Activated CD4-positive, alpha-beta T cell treated with anti-CD3 and anti-CD28 coated beads, Interleukin-2, amount 50 U/mL, for 24 hours (primary cell): Measurements from ENCODE around the gene TEX2.
A peak's percentile ranks its signal among the peaks of the same experiment; 100 is the strongest.
"Not testable (repeated sequence)": the region's sequence is repeated elsewhere in the genome, so short reads cannot be mapped to it uniquely, and the experiment has no call there.

Experiments used
- DNase-seq, 2 donors: peaks; one replicate each; pipeline ENCODE4 v3.0.0-alpha.2; 2020; ENCODE audit warnings: low read depth in 1 of 2, low spot score in 1 of 2

The TEX2 gene

GRCh38 chr17:64213995-64214811 is 48.9 kb downstream of the TEX2 start:
- DNase-seq, result no peak

GRCh38 chr17:64212122-64212521 is 50.9 kb downstream of the TEX2 start:
- no peak for DNase-seq

DNA sequence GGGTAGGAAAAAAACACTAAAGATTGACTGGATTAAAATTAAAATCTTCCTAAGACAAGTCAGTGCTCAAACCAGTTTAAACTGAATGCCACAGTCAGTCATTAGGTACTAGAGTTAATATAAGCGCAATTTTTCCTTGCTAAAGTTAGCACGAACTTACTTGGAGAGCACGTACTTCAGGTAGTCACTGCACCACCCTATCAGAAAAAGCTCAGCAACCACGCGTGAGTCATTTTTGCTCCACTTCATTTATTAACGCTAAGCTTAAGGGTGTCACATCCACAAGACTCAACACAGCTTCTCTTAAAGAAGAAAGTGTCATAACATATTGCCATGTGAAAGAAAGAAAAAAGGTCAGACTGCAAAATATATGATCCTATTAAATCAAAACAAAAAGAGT is 53.1 kb downstream of the TEX2 start:
- no peak for DNase-seq

DNA sequence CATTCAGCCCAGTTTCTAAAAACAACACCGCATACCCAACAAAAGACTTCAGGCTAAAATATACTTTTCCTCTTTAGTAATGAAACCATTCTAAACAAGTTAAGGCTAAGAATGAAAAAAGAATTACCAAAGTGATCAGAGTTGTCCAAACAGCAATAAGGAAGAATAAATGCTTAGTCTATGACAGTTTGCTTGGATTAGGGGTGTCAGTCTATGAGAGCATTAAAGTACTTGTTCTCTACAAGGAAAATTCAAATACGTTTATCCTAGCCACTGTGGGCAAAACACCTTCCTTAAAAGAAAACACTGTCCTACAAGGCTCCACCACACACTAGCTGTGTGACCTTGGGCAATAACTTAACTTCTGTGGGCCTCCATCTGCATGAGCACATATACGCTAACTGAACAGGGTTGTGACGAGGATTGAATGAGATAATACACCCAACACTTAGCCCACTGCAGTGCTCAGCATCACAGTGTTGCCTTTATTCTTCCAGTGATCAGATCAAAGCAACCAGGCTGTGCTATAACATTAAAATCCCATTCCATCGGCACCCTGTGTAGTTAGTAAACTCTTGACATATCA is 53.6 kb downstream of the TEX2 start:
- no peak for DNase-seq

GRCh38 chr17:64208656-64209055 is 54.4 kb downstream of the TEX2 start:
- not testable (repeated sequence) for DNase-seq

DNA sequence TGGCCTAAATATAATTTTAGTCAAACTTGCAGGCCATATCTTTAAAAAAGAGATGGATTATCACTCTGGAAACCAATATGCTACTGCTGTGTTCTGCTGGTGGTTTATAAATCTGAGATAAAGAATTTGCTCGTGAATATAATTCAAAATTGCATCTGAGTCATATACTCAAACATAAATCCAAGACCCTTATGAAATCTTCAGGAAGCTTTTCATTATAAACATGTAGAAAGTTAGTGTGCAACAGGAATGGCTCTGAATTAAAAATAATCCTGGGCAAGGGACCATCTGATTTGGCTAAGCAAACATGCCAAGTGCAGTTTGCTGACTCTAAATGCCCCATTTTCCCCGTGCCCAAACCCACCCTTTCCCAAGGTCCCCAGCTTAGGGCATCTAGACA is 57.3 kb downstream of the TEX2 start:
- DNase-seq, result no peak

- no peak for DNase-seq
Observed at GRCh38 chr17:64203630-64204029, 59.4 kb downstream of the TEX2 start.

DNA sequence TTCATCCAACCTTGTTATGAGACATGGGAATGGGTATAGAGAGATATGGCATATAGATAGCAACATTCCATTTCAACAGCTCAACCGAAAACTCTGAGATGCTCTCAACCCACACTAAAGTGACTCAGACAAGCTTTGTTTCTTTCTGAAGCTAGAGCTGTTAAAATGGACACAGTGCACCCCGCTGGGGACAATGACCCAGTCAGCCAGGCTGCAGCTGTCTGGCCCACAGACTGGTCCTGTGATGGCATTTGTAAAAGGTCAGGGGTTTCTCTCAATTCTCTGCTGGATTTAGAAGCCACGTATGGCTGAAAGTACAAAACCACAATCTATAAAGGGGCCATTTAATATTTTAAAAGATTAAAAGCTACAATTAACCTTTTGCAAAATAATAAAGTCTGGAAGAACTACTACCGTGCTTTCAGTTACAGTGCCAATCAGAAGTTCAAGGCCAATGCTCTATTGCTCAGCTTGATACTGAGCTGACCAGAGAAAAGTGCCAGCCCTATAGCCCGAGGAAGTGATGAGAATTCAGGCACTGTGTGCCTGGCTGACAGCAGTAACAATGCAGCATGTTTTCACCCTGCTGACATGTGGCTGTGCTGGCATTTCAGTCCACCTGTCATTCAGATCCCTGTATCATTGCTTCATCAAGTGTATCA is 60.2 kb downstream of the TEX2 start:
- no peak for DNase-seq

GRCh38 chr17:64200080-64201032 is 62.7 kb downstream of the TEX2 start:
- DNase-seq, result peak in 1 of 2 donors; percentile 6

GRCh38 chr17:64198331-64199090 is 64.5 kb downstream of the TEX2 start:
- no peak for DNase-seq

- DNase-seq, result no peak
Observed at GRCh38 chr17:64196601-64197000, 66.5 kb downstream of the TEX2 start.

GRCh38 chr17:64193561-64193960 is 69.5 kb downstream of the TEX2 start:
- no peak for DNase-seq

DNA sequence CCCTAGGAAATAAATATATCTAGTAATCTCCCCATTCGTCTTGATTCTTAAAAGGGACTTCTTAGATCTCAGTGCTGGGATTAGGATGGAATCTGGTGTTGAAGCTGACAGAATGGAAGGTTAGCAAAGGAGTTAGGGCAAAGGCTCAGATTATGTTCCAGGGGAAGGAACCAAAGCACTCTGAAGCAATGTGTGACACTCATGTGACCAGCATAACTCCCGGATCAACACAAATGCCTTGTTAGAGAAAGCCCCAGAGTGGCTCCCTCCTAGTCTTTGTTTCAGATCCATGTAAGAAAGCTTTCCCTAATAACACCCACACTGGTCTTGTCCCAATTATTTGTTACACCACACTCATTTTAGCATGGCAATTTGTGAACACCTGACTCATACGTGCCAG is 70.5 kb downstream of the TEX2 start:
- DNase-seq, result no peak

GRCh38 chr17:64190472-64190871 is 72.6 kb downstream of the TEX2 start:
- no peak for DNase-seq

- no peak for DNase-seq
Observed at GRCh38 chr17:64188088-64188487, 75.0 kb downstream of the TEX2 start.

DNA sequence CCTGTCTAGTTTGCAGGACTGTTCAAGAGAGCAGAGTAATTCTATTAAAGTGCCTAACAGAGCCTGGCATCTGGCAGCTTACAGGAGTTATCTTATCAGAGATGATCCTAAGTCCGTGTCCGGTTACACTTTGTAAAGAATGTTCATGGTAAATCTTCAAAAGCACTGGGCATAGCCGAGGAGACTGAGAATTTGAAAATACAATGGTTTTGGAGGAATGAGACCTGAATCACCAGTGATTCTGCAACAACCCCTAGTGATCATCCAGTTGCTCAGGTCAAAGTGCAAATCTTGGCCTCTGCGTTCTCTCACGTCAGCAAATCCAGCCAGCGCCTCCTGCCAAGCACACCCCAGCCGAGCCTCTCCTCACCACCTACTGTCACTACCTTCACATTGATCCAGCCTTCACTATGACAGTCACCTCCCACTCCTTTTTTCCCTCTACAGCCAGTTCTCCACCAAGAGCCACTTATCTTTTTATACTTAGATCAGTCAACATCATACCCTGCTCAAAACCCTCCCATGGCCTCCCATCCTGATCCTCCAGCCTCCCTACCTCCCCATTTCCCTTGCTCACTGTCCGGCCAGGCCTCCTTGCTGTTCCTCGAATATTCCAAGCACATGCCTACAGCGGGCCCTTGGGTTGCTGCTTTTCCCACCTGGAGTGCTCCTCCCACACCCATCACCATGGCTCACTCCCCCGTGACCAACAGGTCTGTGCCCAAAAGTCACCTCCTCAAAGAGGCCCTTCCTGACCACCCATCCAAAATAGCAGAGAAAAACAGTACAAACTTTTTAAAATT is 75.8 kb downstream of the TEX2 start:
- DNase-seq, result no peak

DNA sequence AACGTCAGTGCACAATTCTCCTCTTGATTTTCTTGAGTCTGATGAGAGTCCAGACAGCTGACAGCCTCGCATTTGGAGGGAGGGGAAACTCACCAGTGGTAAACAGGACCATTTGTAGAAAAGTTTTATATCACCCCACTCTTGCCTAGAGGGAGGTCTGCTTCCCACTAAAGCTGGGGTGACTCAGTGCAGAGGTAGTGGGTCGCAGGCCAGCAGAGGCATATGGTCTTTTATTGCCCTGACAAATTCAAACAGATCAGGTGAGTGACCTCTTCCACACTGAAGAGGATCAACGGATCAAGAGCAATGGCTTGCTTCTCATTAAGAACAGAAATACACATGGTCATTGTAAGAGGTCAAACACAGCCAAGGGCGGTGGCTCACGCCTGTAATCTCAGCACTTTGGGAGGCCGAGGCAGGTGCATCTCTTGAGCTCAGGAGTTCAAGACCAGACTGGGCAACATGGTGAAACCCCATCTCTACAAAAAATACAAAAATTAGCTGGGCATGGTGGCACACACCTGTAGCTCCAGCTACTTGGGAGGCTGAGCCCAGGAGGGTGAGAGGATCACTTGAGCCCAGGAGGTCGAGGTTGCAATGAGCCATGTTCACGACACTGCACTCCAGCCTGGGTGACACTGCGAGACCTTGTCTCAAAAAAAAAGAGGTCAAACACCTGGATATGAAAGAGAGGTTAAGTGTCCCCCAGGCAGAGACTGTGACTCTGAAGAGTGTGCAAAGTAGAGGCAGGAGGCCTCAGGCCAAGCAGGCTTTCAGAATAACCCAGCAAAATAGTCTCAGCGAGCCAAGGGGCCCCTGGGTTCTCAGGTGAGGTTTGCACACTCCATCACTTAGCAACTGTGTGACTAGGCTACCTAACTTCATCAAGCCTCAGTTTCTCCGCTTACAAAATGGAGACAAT is 76.6 kb downstream of the TEX2 start:
- DNase-seq, result no peak

DNA sequence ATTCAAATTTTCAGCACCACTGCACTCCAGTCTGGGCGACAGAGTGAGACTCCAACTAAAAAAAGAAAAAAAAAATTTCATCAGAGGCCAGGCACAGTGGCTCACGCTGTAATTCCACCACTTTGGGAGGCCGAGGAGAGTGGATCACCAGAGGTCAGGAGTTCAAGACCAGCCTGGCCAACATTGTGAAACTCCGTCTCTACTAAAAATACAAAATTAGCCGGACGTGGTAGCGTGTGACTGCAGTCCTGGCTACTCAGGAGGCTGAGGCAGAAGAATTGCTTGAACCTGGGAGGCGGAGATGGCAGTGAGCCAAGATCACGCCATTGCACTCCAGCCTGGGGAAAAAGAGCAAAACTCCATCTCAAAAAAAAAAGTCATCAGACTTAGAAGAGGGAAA is 77.5 kb downstream of the TEX2 start:
- not testable (repeated sequence) for DNase-seq

GRCh38 chr17:64185101-64185500 is 78.0 kb downstream of the TEX2 start:
- no peak for DNase-seq
